Thyroid gland (tissue), 4 donors: ENCODE results near the gene GLRX.

Source experiments
- CTCF ChIP-seq, 6 experiments: fragments of 200-600 bp in 3 of 6; fragments of 450-650 bp in 3 of 6; sonication (generic) in 3 of 6; IDR thresholded peaks; one replicate each; pipeline ENCODE4 v1.5.1; 2016 to 2019; ENCODE audit warnings: antibody characterized with exemption in 6 of 6, mild to moderate bottlenecking in 2 of 6, inconsistent platforms in 1 of 6, moderate library complexity in 1 of 6
- POLR2A ChIP-seq, 2 donors: fragments of 450-650 bp; IDR thresholded peaks; one replicate each; pipeline ENCODE4 v1.6.1; 2017; ENCODE audit warnings: antibody characterized with exemption in 2 of 2, mild to moderate bottlenecking in 2 of 2, moderate library complexity in 1 of 2

GRCh38 chr5:95824747-95825146 is 2.2 kb upstream of the GLRX start:
- TF ChIP-seq CTCF (IDR thresholded peaks at IDR 0.05) (no peak), POLR2A (IDR thresholded peaks at IDR 0.05) (no peak)
